GM12875 (cell line): ENCODE results near the gene DDX52.

Experiments
- H3K4me3 ChIP-seq: one replicate; pipeline ENCODE4 v1.5.1; 2011; ENCODE audit warnings: low read depth, low read length, control low read depth
- CTCF ChIP-seq: IDR thresholded peaks from 2 replicates; pipeline ENCODE4 v1.5.1; 2011; ENCODE audit warnings: low read depth, mild to moderate bottlenecking, control low read depth, inconsistent platforms, low read length, moderate library complexity, borderline replicate concordance; ENCODE audit not compliant: insufficient read depth

The DDX52 gene

GRCh38 chr17:37677021-37677420 lies 33.8 kb upstream of the DDX52 start:
- no peak overlapping the region for H3K4me3 ChIP-seq
- no peak for TF ChIP-seq CTCF

- no peak for TF ChIP-seq CTCF
- H3K4me3 ChIP-seq = no peak overlapping the region
Observed at GRCh38 chr17:37676115-37676925, 33.1 kb upstream of the DDX52 start.

- no peak overlapping the region for H3K4me3 ChIP-seq
- TF ChIP-seq CTCF = no peak
Observed at GRCh38 chr17:37674511-37674910, 31.3 kb upstream of the DDX52 start.

GRCh38 chr17:37673386-37673785 lies 30.1 kb upstream of the DDX52 start:
- no peak overlapping the region for H3K4me3 ChIP-seq
- TF ChIP-seq CTCF = no peak

GRCh38 chr17:37672548-37673078 lies 29.4 kb upstream of the DDX52 start:
- TF ChIP-seq CTCF = no peak
- H3K4me3 ChIP-seq = no peak overlapping the region

- H3K4me3 ChIP-seq = no peak overlapping the region
- no peak for TF ChIP-seq CTCF
Observed at GRCh38 chr17:37671824-37672547, 28.7 kb upstream of the DDX52 start.
